IMR-90 (cell line): ENCODE results near the gene VPS33B. TPM values are rescaled to one million over a fixed set of nuclear protein-coding genes. Genes with fewer than 3 reads are reported as not detected.

ENCODE experiments used
- ATAC-seq: fragments of 200-7000 bp; cut with Tn5 transposase; 2 replicates; pipeline ENCODE4 v1.9.1; 2020; ENCODE audit warnings: low read depth, mild to moderate bottlenecking, moderate library complexity
- BruUV-seq: library from RNA; stranded (reverse); fragments of 400-500 nt; replicated peaks from 2 replicates; lab custom pipeline; 2021; lab: Mats Ljungman, UMichigan
- CTCF ChIA-PET: fragments of 300-600 bp; formaldehyde crosslinking; extraction: SDS; loops from one replicate; lab custom pipeline; 2021; ENCODE audit warnings: antibody characterized with exemption; lab: Yijun Ruan, JAX
- POLR2A ChIA-PET: fragments of 300-600 bp; sonication (Branson Sonifier 250); formaldehyde crosslinking; loops from one replicate; lab custom pipeline; 2022; ENCODE audit warnings: antibody characterized with exemption; ENCODE audit not compliant: unreplicated experiment; lab: Charles Lee
- DNase-seq: peaks from one replicate; pipeline ENCODE4 v3.0.0; 2013
- H2AFZ ChIP-seq: replicated peaks from 2 replicates; pipeline ENCODE3; 2013; ENCODE audit warnings: low read length, mild to moderate bottlenecking; ENCODE audit not compliant: poor library complexity
- H2AK5ac ChIP-seq: 2 replicates; pipeline ENCODE4 v1.6.1; 2013; ENCODE audit warnings: low read depth, low read length, inconsistent platforms
- H2AK9ac ChIP-seq: replicated peaks from 2 replicates; pipeline ENCODE3; 2013; ENCODE audit warnings: mild to moderate bottlenecking, low read depth, low read length, moderate library complexity; ENCODE audit not compliant: poor library complexity
- H2BK120ac ChIP-seq: 2 replicates; pipeline ENCODE4 v1.6.1; 2013; ENCODE audit warnings: low read depth, low read length, inconsistent platforms
- H2BK15ac ChIP-seq: 3 replicates; pipeline ENCODE4 v1.6.1; 2013; ENCODE audit warnings: low read depth, low read length, inconsistent platforms
- H2BK20ac ChIP-seq: 2 replicates; pipeline ENCODE4 v1.6.1; 2013; ENCODE audit warnings: low read depth, mild to moderate bottlenecking, inconsistent platforms, low read length, moderate library complexity
- H2BK5ac ChIP-seq: 2 replicates; pipeline ENCODE4 v1.6.1; 2013; ENCODE audit warnings: mild to moderate bottlenecking, low read depth, low read length, inconsistent platforms; ENCODE audit not compliant: poor library complexity, severe bottlenecking
- H3K14ac ChIP-seq: replicated peaks from 2 replicates; pipeline ENCODE4 v1.6.1; 2013; ENCODE audit warnings: low read depth, low read length, inconsistent platforms
- H3K18ac ChIP-seq: 2 replicates; pipeline ENCODE4 v1.6.1; 2013; ENCODE audit warnings: low read depth, low read length, control low read depth
- H3K23ac ChIP-seq: 2 replicates; pipeline ENCODE4 v1.6.1; 2013; ENCODE audit warnings: low read depth, low read length, inconsistent platforms
- H3K27ac ChIP-seq: 2 replicates; pipeline ENCODE4 v1.5.1; 2013; ENCODE audit warnings: mild to moderate bottlenecking, control low read depth, low read length; ENCODE audit not compliant: insufficient read depth
- H3K27me3 ChIP-seq: 2 replicates; pipeline ENCODE4 v1.6.1; 2013; ENCODE audit warnings: low read length; ENCODE audit not compliant: control insufficient read depth, insufficient read depth
- H3K36me3 ChIP-seq: 2 replicates; pipeline ENCODE4 v1.6.1; 2013; ENCODE audit warnings: low read length, mixed read lengths; ENCODE audit not compliant: control insufficient read depth, insufficient read depth
- H3K4ac ChIP-seq: 2 replicates; pipeline ENCODE4 v1.6.1; 2013; ENCODE audit warnings: low read depth, low read length, inconsistent platforms
- H3K4me1 ChIP-seq: 2 replicates; pipeline ENCODE4 v1.6.1; 2013; ENCODE audit warnings: low read length, mixed read lengths; ENCODE audit not compliant: control insufficient read depth, insufficient read depth
- H3K4me2 ChIP-seq: 2 replicates; pipeline ENCODE4 v1.6.1; 2013; ENCODE audit warnings: low read depth, mild to moderate bottlenecking, control low read depth, low read length, moderate library complexity
- H3K4me3 ChIP-seq: 2 replicates; pipeline ENCODE4 v1.5.1; 2013; ENCODE audit warnings: low read depth, mild to moderate bottlenecking, control low read depth, low read length, moderate library complexity; ENCODE audit not compliant: insufficient read depth
- H3K56ac ChIP-seq: 2 replicates; pipeline ENCODE4 v1.6.1; 2013; ENCODE audit warnings: low read length, inconsistent platforms; ENCODE audit not compliant: insufficient read depth; ENCODE audit errors: extremely low read depth
- H3K79me1 ChIP-seq, 2 experiments: 2 replicates each; pipeline ENCODE4 v1.6.1; 2013; ENCODE audit warnings: low read length in 2 of 2, inconsistent platforms in 1 of 2, low read depth in 1 of 2
- H3K9ac ChIP-seq: 2 replicates; pipeline ENCODE4 v1.6.1; 2013; ENCODE audit warnings: low read depth, low read length, control low read depth
- H3K9me1 ChIP-seq: 2 replicates; pipeline ENCODE4 v1.6.1; 2013; ENCODE audit warnings: low read length, inconsistent platforms; ENCODE audit not compliant: insufficient read depth
- H3K9me3 ChIP-seq: 2 replicates; pipeline ENCODE4 v1.6.1; 2013; ENCODE audit warnings: low read length; ENCODE audit not compliant: control insufficient read depth, insufficient read depth
- H4K20me1 ChIP-seq: 2 replicates; pipeline ENCODE4 v1.6.1; 2013; ENCODE audit warnings: low read length, inconsistent platforms; ENCODE audit not compliant: insufficient read depth
- H4K5ac ChIP-seq: 2 replicates; pipeline ENCODE4 v1.6.1; 2013; ENCODE audit warnings: mild to moderate bottlenecking, low read depth, low read length, control low read depth
- H4K8ac ChIP-seq, 2 experiments: 2 replicates each; pipeline ENCODE4 v1.6.1; 2013; ENCODE audit warnings: low read depth in 2 of 2, low read length in 2 of 2, control low read depth in 1 of 2, inconsistent platforms in 1 of 2
- H4K91ac ChIP-seq: 2 replicates; pipeline ENCODE4 v1.6.1; 2013; ENCODE audit warnings: low read depth, low read length, inconsistent platforms; ENCODE audit not compliant: insufficient read depth
- BHLHE40 ChIP-seq: fragments of 150-350 bp; IDR thresholded peaks from 2 replicates; pipeline ENCODE4 v1.6.1; 2016; ENCODE audit warnings: mild to moderate bottlenecking, low read depth, low read length
- CEBPB ChIP-seq: IDR thresholded peaks from 2 replicates; pipeline ENCODE4 v1.6.1; 2012; ENCODE audit warnings: low read depth, low read length, improper control_type of control experiment
- FOS ChIP-seq: fragments of 150-350 bp; IDR thresholded peaks from 2 replicates; pipeline ENCODE4 v1.6.1; 2016; ENCODE audit warnings: low read depth, low read length
- MAZ ChIP-seq: IDR thresholded peaks from 2 replicates; pipeline ENCODE4 v1.6.1; 2012; ENCODE audit warnings: low read depth, mild to moderate bottlenecking, low read length, improper control_type of control experiment, moderate library complexity, borderline replicate concordance
- NFE2L2 ChIP-seq: fragments of 150-350 bp; IDR thresholded peaks from 2 replicates; pipeline ENCODE4 v1.6.1; 2016; ENCODE audit warnings: low read depth, mild to moderate bottlenecking, low read length
- POLR2A ChIP-seq: IDR thresholded peaks from 2 replicates; pipeline ENCODE4 v1.6.1; 2012; ENCODE audit warnings: mild to moderate bottlenecking, low read depth, low read length
- RAD21 ChIP-seq: IDR thresholded peaks from 2 replicates; pipeline ENCODE4 v1.6.1; 2012; ENCODE audit warnings: low read length, improper control_type of control experiment
- RCOR1 ChIP-seq: IDR thresholded peaks from 2 replicates; pipeline ENCODE4 v1.6.1; 2012; ENCODE audit warnings: mild to moderate bottlenecking, low read length, improper control_type of control experiment; ENCODE audit not compliant: insufficient replicate concordance
- SMC3 ChIP-seq: fragments of 150-350 bp; IDR thresholded peaks from 2 replicates; pipeline ENCODE4 v1.6.1; 2016; ENCODE audit warnings: low read depth, mild to moderate bottlenecking, antibody characterized with exemption, low read length, moderate library complexity
- WGBS, 2 experiments: methylation state at CpG; one replicate each; pipeline versions ENCODE4 v1.1.5 to v1.1.7; 2013; ENCODE audit warnings: missing lambda C conversion rate in 2 of 2; ENCODE audit not compliant: insufficient read length in 1 of 2; ENCODE audit errors: extremely low coverage in 2 of 2; 5-methylcytosine and 5-hydroxymethylcytosine counted together
- dilution Hi-C: fragments of 300-500 bp; cut with HindIII; formaldehyde crosslinking; loops from one replicate; pipeline ENCODE4 v1.14.3; 2018; ENCODE audit warnings: low sequenced_read_pairs; ENCODE audit not compliant: unreplicated experiment
- in situ Hi-C: fragments of 300-500 bp; cut with MboI; formaldehyde crosslinking; loops from 3 replicates; pipeline ENCODE4 v1.14.3; 2019; ENCODE audit warnings: low sequenced_read_pairs, inconsistent platforms, mixed read lengths
- intact Hi-C: fragments of 100-400 bp; cut with micrococcal nuclease; formaldehyde crosslinking; loops from 2 replicates; pipeline ENCODE4 v1.10.0; 2022
- polyA plus RNA-seq, 3 experiments: library from polyadenylated mRNA; depleted of rRNA; stranded (reverse); fragments of >200 nt; gene quantifications; 2 replicates each; pipeline ENCODE4 v1.2.3, GENCODE V29; 2012; ENCODE audit warnings: low replicate concordance in 1 of 3
- total RNA-seq: library from RNA; depleted of rRNA; stranded (reverse); fragments of >200 nt; gene quantifications from 2 replicates; pipeline ENCODE4 v1.2.3, GENCODE V29; 2012
- TF ChIP-seq, protein P1 (sequence below): fragments of 150-350 bp; IDR thresholded peaks from 2 replicates; pipeline ENCODE4 v1.6.1; 2017; ENCODE audit warnings: mild to moderate bottlenecking, antibody characterized with exemption, low read length, low read depth
- TF ChIP-seq, protein P2 (sequence below): conservative IDR thresholded peaks from 2 replicates; pipeline ENCODE4 v1.5.1; 2012; ENCODE audit warnings: mild to moderate bottlenecking, low read depth, low read length, improper control_type of control experiment

Gene VPS33B
- total and polyA plus RNA-seq, 2 of the 4 experiments (the other 2 are of a cell fraction), result 9.0 to 11.3 TPM

DNA sequence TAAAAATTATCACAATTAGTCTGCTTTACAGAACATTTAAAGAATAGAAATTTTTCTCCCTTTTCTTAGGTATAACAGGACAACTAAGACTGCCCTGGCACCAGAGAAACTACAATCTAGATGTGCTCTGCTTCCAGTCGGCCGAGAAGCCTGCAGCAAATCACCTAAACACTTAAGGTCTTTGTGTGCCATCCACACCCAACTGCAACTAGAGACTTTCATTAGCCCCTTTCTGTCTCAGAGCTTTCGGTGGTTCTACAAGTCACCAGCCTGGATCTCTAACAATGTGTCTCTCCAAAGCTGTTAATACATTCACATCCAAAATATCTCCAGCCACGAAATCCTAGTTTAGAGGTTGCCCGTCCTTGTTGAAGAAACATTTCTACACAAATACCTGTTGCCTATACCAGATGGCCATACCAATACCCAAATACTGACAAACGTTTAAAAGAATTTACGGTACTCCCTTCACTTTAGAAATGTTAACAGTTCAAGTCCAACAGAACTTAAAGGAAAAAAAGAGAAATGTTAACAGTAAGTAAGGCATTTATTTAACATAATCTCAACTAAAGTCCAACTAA is 34.7 kb downstream of the VPS33B start (continued):
- no peak for TF ChIP-seq FOS

DNA sequence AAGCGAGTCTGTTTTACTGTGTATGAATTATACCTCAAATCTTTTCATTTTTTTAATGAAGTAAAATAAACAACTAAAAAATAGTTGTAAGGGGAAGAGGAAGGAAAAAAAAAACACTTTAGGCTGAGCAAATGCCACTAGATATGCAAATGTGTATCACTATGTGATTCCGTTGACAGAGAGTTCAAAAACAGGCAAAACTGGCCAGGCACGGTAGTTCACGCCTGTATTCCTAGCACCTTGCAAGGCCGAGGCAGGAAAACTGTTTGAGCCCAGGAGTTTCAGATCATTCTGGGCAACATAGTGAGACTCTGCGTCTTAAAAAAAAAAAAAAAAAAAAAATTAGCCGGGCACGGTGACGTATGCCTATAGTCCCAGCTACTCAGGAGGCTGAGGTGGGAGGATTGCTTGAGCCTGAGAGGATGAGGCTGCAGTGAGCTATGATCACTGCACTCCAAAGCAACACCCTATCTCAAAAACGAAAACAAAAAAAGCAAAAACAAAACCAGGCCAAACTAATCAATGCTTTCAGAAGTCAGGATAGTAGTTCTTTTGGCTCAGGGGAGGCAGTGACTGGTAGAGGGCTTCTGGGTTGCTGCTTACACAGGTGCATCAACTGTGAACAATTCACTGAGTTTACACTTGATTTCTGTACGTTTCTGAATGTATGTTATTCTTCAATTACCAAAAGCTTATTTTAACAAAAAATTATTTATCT is 35.4 kb downstream of the VPS33B start:
- Histone ChIP-seq H3K9me3 (no peaks in the 10 kb centered on the region), H3K27ac (no peak overlapping the region), H3K23ac (peak overlapping the region; percentile 10; the same call in 1 of the 2 replicates), H3K27me3 (no peaks in the 10 kb centered on the region), H2BK5ac (no peak overlapping the region), H3K14ac (0 out of 2 replicates have a peak overlapping the region, but pooled peaks have one; percentile 29), H4K20me1 (peaks cover 5% of the 10 kb centered on the region; the same call in 1 of the 2 replicates), H3K79me1 (peaks cover 20 to 43% of the 10 kb centered on the region in 2 experiments), H4K8ac (peak overlapping the region in 1 of 2 experiments; percentile 68; a peak in 3 of 4 replicates), H3K56ac (no peak overlapping the region), H4K5ac (no peak overlapping the region), H3K18ac (no peak overlapping the region), H3K4me2 (no peak overlapping the region), H4K91ac (no peak overlapping the region), H3K9ac (no peak overlapping the region), H3K4me1 (peaks cover 11% of the 10 kb centered on the region), H2AK9ac (no peak overlapping the region), H2BK120ac (no peak overlapping the region), H3K36me3 (no peaks in the 10 kb centered on the region; the same call in 1 of the 2 replicates), H2AK5ac (no peak overlapping the region), H3K9me1 (peaks cover 3% of the 10 kb centered on the region; the same call in 1 of the 2 replicates), H2BK20ac (no peak overlapping the region), H3K4ac (no peak overlapping the region), H3K4me3 (no peak overlapping the region), H2BK15ac (no peak overlapping the region), H2AFZ (no peak overlapping the region)
- intact Hi-C loops, result no loop called here
- in situ Hi-C loops, result loop anchor here (25.0 kb wide), 2 partner anchors 1825 to 2000 kb away; no protein-coding TSS in a partner anchor
- 100% methylated on average over 5 of the region's 11 CpGs; no CpG with 5 or more reads in 1 of the 2 experiments for WGBS, 2 experiments
- no peak for ATAC-seq
- no TSS peak for BruUV-seq
- ChIA-PET POLR2A (interaction anchor here (0.5 kb wide), 1 partner anchor 1792 kb away, joined by 14 read pairs; no protein-coding TSS in a partner anchor), CTCF (interaction anchor here (1.6 kb wide), 1 partner anchor 31 kb away, joined by 6 read pairs; no protein-coding TSS in a partner anchor)
- no peak for DNase-seq
- TF ChIP-seq, protein P1, sequence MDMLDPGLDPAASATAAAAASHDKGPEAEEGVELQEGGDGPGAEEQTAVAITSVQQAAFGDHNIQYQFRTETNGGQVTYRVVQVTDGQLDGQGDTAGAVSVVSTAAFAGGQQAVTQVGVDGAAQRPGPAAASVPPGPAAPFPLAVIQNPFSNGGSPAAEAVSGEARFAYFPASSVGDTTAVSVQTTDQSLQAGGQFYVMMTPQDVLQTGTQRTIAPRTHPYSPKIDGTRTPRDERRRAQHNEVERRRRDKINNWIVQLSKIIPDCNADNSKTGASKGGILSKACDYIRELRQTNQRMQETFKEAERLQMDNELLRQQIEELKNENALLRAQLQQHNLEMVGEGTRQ, result no peak
- no peak for TF ChIP-seq FOS
- TF ChIP-seq MAZ, result no peak
- TF ChIP-seq CEBPB, result no peak
- no peak for TF ChIP-seq NFE2L2
- TF ChIP-seq BHLHE40, result no peak
- no peak for TF ChIP-seq POLR2A
- no peak for TF ChIP-seq RCOR1
- TF ChIP-seq RAD21, result no peak
- no peak for TF ChIP-seq SMC3
- TF ChIP-seq, protein P2, sequence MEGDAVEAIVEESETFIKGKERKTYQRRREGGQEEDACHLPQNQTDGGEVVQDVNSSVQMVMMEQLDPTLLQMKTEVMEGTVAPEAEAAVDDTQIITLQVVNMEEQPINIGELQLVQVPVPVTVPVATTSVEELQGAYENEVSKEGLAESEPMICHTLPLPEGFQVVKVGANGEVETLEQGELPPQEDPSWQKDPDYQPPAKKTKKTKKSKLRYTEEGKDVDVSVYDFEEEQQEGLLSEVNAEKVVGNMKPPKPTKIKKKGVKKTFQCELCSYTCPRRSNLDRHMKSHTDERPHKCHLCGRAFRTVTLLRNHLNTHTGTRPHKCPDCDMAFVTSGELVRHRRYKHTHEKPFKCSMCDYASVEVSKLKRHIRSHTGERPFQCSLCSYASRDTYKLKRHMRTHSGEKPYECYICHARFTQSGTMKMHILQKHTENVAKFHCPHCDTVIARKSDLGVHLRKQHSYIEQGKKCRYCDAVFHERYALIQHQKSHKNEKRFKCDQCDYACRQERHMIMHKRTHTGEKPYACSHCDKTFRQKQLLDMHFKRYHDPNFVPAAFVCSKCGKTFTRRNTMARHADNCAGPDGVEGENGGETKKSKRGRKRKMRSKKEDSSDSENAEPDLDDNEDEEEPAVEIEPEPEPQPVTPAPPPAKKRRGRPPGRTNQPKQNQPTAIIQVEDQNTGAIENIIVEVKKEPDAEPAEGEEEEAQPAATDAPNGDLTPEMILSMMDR, result no peak
- dilution Hi-C loops, result no loop called here
